GM19099 (cell line): ENCODE results near the gene POU3F2.

Source experiments
- POLR2A ChIP-seq: IDR thresholded peaks from 3 replicates; pipeline ENCODE4 v1.6.1; 2011; ENCODE audit warnings: low read depth; ENCODE audit not compliant: insufficient read length; ENCODE audit errors: extremely low read depth

The POU3F2 gene

DNA sequence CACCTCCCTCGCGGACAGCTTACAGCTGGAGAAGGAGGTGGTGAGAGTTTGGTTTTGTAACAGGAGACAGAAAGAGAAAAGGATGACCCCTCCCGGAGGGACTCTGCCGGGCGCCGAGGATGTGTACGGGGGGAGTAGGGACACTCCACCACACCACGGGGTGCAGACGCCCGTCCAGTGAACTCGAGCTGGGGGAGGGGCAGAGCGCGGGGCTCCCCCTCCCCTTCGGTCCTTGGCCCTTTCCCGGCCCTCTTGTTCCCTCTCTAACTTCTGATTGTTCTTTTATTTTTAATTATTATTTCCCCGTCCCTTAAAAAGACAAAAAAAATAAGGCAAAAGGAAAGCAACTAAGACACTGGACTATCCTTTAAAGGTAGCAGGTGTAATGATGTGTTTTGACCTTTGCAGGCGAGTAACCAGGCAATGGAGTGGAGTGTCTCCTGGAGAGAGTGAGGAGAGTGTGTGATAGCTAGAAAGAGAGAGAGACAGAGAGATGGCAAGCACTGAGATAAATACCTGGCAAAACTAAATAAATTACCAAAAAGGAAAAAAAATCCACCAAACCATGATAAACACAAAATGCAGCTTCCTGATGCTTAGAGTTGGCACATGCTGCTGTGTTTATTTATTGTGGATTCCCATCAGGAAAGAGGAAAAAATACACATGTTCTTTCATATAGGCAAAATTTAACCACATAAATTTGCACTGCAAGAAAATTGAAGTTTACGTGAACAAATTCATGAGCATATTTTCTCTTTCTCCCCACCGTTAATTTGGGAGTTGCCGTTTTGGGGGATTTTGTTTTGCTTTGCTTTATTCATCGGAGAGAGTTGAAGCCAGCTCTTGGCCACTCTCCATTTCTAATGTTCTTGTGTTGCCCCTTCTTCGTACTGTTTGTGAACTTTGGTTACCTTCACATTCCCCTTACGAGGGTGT lies 1.9 kb downstream of the POU3F2 start:
- no peak for TF ChIP-seq POLR2A

DNA sequence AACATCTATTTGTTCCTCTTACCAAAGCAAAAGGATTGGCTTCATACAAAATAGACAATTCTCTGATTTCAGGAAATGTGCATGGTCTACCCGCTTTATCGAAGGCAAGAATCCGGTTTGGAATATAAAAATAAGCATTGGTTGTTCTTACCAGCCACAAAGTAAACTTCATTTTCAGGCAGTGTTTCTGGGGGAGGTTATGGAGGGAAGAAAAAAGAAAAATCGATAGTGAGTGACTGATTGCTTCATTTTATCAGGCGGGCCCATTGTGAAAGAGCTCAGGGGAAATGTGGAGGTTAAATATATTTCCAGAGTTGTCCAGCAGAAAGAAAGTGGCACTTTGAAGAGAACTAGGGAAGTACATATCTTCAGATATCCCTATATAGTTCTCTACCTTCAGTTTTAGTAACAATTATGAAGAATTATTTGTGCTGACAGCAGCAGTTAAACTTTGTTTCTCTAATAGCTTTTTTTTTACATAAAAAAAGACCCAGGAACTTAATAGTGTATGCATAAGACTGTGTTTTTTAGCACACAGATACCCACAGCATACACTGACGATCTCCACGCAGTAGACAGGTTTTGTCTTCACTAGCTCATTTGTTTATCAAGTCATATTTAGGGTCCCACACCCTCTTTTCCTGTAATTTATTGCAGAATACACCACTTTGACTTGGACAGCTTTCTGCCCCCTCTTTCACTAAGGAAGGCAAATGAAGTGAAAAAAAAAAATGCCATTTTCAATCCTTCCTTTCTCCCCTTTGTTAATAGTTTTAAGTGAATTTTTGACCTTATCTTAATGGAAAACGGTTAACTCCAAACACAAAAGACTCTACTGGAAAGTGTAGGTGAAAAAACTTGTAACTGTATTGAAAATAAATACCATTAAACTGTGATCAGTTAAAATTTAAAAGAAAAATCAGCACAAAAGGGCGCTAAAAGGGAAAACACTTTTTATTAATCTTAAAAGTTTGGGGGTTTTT lies 2.9 kb downstream of the POU3F2 start:
- no peak for TF ChIP-seq POLR2A

DNA sequence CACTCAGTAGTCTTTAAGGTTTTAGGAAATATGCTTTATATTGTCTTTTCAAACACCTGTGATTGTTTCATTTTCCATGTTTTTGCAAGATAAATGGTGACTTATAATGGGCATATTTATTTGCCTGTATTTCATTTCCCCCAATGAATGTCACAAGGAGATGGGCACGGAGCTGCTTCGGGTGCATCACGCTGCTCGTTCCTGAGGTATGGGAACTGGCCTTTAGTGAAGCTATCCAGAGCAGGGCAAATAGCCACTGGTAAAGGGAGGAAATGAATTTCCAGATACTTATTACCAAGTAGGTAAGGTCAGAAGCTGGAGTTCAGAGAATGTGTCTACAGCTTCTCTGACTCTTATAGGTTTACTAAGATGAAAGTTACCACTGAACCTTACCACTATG lies 3.7 kb downstream of the POU3F2 start:
- TF ChIP-seq POLR2A: no peak

- no peak for TF ChIP-seq POLR2A
Measured at GRCh38 chr6:98838975-98839374, 4.6 kb downstream of the POU3F2 start.

GRCh38 chr6:98839781-98840361 lies 5.5 kb downstream of the POU3F2 start:
- TF ChIP-seq POLR2A: no peak

- TF ChIP-seq POLR2A: no peak
Measured at GRCh38 chr6:98840385-98840784, 6.0 kb downstream of the POU3F2 start.

DNA sequence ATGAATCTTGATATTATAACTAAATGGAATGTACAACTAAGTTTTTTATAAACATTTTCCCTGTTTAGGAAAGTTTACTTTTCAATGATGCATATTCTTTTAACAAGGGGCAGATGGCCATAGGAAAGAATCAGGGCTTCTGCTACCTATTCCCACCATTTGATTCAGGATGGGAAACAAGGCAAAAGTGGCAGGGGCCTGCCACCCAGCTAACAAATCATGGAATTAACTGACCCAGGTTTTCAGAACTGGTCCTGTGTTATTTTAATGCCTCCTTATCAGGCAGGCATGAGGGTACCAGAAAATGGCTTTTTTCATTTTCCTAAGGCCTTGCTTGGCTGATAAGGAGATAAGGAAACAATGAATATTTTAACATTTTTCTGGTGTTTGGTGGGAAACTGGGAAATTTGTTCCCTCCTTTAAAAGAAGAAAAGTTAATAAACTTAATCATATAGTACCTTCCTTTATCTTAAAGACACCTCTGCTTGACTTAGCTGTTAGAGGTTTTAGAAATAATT lies 6.7 kb downstream of the POU3F2 start:
- TF ChIP-seq POLR2A: no peak

GRCh38 chr6:98841621-98842341 lies 7.4 kb downstream of the POU3F2 start:
- no peak for TF ChIP-seq POLR2A

- TF ChIP-seq POLR2A: no peak
Measured at GRCh38 chr6:98842342-98843180, 8.2 kb downstream of the POU3F2 start.

DNA sequence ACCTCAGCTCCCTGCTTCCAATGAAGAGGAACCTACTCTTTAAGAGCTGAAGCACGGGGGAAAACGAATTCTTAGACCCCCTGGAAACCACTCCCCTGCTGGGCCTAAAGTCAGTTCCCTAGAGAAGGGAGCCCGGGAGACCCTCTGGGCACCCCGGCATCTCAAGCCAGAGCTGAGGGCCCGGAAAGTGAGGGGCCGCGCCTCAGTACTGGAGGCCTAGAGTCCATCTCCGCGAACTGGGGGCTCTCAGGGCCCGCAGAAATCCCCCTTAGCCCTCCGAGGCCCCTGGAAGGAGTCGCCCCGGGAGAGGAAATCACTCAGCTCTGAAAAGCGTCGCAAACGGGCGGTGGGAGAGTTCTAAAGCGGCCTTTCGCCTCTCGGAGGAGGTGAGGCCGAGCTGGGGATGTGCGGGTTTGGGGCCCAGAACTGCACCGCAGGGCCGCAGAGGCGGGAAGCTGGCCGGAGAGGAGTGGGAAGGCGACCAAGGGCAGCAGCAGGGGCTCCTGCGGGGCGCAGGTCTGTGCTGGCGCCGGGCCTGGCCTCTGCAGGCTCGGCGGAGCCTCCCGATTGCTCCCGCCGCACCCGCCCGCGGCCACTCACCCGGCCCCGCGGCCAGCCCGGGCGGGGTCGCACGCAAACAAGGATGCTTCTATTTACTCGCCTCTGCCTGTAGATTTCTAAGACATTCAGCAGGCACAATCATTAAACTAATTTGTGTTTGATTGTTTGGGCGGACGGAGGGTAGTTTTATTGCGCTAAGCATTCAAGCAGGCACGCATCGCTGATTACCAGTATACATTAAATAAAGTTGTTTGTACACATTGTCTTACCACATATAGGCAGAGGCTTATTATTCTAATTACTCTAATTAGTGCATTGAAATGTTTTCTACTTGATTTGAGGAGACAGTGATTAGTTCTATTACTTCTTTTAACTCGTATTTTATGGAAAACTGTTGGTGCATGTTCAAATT lies 9.2 kb downstream of the POU3F2 start:
- no peak for TF ChIP-seq POLR2A

DNA sequence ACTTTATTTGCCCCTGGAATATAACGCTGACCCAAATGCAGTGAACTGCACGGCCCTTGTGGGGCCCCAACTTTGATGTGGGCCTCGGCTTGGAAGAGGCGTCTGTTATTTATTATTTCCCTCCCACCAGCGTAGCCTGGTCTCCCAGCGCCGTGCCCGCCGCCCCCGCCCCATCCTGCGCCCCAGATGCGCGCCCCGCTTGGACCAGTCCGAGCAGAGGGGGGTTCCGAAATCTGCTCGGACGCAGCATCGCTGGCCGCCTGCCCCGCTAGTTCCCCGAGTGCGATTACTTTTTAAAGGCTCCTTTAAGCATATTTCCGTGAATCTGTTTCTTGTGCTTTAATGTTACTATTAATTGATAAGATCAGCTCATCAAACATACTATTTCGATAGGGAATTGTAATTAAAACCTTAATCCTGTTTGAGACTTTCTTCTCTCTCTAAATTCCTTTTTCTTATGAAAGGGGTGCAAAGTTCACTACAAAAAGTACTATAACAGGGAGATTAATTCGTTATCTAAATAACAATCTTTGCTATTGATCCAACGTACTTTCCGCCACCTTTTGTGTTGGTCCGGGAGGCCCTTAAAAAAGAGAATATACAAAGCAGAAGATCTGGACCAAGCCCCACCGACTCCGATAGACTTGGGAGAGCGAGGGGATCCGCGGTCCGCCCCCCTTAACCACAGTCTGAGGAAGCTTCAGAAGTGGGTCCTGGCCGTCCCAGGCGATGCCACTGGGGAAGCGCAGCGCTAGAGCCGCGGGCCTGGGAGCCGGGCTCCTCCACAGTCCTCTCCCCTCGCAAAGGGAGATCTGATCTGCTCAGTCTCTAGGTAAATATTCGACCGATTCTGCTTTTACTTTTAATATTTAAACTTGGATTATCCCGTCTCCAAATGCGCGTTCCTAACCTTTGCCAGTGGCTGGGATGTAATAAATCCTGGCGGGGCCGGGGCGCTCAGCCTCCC lies 10.2 kb downstream of the POU3F2 start:
- TF ChIP-seq POLR2A: no peak
